ENCODE results near the gene AKT1. TPM values are rescaled to one million over a fixed set of nuclear protein-coding genes. Genes with fewer than 3 reads are reported as not detected.
"Not testable (repeated sequence)": the region's sequence is repeated elsewhere in the genome, so short reads cannot be mapped to it uniquely, and the experiment has no call there.

Gene AKT1
- polyA plus RNA-seq, 4 donors, result 108 to 135 (median 113) TPM

DNA sequence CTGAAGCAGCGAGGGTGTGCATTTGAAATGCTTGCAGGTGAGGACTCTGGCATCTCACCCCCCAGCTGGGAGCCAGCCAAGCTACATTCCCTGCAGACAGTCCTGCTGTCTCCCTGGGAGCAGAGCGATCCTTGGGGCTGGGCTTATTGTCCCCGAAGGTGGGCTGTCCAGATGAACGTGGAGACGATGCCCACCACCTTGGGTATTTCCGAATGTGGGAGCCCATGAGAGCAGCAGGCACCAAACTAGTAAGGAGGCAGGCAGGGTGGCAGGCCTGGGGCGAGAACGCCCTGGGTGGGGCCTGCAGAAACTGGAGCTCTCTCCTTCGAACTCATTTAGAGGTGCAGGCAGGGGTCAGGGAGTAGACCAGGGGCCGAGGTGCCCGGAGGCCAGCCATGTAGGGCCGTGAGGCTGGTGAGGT lies 23.8 kb upstream of the AKT1 start:
- DNase-seq (ENCODE audit: low read depth in 4 of 4, low spot score in 3 of 4), result no peak

DNA sequence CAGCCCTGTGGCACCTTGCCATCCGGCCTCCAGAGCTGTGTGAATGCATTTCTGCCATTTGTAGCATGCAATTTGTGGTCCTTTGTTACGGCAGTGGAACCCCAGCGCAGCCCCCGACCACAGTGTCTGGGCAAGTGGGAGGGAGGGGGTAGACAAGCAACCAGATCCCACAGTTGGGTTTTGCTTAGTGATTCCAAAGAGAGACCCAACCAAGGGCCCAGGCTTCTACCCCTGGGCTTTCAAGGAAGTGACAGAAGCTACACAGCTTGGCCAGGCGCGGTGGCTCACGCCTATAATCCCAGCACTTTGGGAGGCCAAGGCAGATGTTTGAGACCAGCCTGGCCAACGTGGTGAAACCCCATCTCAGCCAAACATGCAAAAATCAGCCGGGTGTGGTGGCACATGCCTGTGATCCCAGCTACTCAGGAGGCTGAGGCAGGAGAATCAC lies 23.2 kb upstream of the AKT1 start:
- DNase-seq (ENCODE audit: low read depth in 4 of 4, low spot score in 3 of 4), result no peak

DNA sequence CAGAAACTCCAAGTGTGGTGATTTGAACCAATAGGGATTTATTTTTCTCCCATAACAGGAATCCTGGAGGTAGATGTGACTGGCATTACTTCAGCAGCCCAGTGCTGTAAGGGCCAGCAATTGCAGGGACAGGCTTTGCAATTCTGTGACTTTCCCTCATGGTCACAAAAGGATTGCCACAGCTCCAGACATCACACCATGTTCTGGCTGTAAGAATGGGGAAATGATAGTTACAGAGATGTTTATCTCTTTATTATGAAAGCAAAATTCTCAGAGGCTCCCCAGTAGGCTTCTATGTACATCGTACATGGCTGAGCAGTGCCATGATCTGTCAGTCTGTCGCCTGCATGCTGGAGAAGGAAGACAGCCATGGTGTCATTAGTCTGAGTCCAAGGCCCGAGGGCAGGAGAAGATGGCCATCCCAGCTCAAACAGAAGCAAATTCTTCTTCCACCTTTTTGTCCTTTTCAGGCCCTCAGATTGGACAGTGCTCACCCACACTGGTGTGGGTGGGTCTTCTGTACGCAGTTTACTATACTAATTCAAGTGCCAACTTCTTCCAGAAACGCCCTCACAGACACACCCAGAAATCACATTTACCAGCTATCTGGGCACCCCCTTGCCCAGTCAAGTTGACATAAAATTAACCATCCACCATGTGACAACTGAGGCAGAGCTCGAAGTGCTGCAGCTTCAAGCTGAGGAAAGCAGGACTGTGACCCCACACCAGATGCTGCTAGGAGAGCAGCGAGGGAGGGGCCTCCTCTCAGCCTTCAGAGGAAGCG lies 22.6 kb upstream of the AKT1 start:
- no peak for DNase-seq (ENCODE audit: low read depth in 4 of 4, low spot score in 3 of 4)

DNA sequence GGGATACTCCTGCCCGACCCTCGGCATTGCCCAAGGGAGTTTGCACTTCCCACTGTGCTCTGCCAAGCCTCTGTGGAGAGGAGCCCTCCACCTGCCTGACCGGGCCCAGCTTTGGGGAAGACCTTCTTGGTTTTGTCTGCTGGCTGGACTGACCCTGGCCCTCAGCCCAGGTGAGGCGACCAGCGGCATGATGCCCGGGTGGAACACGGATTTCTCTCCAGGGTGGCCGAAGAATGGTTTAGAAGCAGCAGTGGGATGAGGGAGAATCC lies 21.0 kb upstream of the AKT1 start:
- no peak for DNase-seq (ENCODE audit: low read depth in 4 of 4, low spot score in 3 of 4)

DNA sequence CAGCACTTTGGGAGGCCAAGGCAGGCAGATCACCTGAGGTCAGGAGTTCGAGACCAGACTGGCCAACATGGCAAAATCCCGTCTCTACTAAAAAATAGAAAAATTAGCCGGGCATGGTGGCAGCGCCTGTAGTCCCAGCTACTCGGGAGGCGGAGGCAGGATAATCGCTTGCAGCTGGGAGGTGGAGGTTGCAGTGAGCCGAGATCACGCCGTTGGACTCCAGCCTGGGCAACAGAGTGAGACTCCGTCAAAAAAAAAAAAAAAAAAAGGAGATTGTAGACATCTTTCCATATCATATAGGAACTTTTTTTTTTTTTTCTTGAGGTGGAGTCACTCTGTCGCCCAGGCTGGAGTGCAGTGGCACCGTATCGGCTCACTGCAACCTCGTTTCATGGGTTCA lies 19.2 kb upstream of the AKT1 start:
- not testable (repeated sequence) for DNase-seq (ENCODE audit: low read depth in 4 of 4, low spot score in 3 of 4)

DNA sequence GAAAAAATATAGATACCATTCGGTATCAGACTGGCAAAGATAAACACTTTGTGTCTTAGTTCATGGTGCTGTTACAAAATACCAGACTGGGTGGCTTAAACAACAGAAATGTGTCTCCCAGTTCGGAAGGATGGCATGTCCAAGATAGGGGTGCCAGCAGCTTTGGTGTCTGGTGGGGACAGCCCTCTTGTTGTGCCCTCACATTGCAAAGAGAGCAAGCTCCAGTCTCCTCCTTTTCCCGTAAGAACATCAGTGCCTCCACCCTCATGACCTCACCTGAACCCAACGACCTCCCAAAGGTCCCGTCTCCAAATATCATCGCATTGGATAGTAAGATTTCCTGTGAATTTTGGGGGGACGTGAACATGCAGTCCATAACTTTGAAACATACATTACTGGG lies 17.7 kb upstream of the AKT1 start:
- DNase-seq (ENCODE audit: low read depth in 4 of 4, low spot score in 3 of 4), result no peak

DNA sequence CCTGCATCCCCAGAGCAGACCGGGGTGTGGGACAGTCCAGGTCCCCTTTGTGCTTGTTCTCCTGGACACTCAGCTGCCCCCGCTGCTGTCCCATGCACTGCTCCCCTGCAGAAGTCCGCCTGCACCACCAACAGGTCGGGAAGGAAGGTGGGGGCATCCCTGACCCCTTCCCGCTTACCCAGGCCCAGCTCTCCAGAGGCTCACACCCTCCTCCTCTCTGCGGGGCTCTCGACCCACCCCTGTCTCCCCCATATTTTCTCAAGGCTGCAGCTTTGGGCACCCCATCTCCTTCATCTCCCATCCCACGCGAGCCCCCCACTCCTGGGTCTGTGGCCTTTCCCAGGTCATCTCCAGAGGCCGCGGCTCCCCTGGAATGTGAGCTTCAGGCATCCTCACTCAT lies 14.8 kb upstream of the AKT1 start:
- no peak for DNase-seq (ENCODE audit: low read depth in 4 of 4, low spot score in 3 of 4)

DNA sequence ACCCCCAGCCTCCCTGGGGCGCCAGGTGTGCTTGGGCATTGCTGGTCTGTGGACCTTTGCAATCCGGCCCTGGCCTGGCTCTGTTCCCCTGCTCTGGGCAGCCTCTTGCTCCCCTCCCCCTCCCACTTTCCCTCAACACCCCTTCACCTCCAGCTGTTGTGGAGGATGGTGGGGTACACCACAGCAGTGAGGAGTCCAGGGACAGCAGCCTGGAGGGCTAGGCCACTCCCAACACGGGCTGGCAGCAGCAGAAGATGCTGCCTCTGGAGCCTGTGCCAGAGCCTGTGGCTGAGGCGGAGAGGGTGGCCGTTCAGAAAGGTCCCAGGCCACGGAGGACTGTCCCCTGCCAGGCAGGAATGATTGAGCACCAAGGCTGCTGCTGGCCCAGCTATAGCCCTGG lies 12.9 kb upstream of the AKT1 start:
- DNase-seq (ENCODE audit: low read depth in 4 of 4, low spot score in 3 of 4), result no peak

DNA sequence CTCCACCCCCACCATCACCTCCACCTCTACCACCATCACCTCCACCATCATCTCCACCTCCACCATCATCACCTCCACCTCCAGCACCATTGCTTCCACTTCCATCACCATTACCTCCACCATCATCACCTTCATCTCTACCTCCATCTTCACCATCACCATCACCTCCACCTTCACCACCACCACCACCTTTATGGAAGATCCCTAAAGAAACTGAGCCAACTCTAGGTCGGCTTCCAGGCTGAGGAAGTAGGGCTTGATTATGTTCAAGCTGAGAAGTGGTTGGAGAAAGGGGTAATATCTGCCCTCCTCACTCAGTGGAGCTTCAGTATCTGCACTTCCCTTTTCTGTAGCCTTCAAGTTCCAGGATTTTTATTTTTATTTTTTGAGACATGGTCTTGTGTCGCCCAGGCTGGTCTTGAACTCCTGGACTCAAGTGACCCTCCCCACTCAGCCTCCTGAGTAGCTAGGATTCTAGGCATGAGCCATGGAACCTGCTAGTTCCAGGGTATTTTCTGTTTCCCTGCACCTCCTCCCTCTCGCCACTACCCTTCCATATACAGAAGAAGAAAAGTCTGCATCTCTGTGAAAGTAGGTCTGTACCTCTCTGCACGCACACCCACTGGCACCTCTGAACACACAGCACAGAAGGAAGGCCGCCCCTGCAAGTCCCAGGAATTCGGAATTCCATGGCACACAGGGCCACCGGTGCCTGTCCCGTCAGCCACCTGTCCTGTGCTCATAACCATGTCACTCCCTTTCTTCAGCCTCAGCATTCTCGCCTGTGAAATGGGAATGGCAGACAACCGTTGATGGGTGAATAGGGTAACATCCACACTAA lies 11.3 kb upstream of the AKT1 start:
- DNase-seq (ENCODE audit: low read depth in 4 of 4, low spot score in 3 of 4), result no peak

DNA sequence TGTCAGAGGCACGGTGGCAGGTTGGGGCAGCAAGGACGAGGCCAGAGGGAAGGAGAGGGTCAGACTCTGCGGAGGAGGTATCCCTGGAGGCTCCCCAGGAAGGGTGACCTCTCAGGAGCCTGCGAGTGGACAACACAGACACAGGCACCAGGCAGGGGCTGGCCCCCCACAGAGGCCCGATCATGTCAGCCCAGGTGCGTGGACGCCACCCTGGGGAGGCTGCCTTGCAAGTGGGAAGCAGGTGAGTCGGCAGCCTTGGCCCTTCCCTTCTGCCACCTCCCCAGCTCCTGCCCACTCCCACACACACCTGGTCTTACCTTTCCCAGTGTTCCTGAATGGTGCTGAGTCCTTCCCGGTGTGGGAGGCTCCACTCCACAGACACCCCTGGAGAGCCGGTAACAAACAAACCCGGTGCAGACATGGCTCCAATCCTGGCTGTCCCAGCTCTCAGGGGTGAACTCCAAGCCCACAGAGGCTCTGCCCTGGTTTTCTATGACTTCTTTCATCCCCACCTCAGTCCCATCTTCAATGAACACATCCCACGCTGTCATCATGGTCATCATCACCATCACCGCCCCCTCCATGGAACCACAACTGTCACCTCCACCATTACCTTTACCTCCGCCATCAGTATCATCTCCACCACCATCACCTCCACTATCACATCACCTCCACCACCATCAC lies 10.5 kb upstream of the AKT1 start:
- no peak for DNase-seq (ENCODE audit: low read depth in 4 of 4, low spot score in 3 of 4)

DNA sequence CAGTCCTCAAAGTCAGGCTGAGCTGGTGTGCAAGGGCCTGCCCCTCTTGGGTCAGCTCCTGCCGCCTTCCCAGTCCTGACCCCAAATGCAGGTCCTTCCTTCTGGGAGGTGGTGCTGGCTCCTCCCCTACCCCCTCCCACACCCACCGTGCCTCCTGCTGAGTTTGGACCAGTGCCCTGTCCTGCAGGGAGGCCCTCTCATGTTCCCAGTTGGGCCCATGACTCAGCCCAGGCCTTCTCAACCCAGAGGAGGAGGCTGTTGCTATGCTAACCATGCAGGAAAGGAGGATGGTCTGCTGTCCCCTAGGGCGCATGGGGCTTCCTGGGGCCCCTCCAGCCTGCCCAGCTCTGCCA lies 9.8 kb upstream of the AKT1 start:
- DNase-seq (ENCODE audit: low read depth in 4 of 4, low spot score in 3 of 4), result no peak

DNA sequence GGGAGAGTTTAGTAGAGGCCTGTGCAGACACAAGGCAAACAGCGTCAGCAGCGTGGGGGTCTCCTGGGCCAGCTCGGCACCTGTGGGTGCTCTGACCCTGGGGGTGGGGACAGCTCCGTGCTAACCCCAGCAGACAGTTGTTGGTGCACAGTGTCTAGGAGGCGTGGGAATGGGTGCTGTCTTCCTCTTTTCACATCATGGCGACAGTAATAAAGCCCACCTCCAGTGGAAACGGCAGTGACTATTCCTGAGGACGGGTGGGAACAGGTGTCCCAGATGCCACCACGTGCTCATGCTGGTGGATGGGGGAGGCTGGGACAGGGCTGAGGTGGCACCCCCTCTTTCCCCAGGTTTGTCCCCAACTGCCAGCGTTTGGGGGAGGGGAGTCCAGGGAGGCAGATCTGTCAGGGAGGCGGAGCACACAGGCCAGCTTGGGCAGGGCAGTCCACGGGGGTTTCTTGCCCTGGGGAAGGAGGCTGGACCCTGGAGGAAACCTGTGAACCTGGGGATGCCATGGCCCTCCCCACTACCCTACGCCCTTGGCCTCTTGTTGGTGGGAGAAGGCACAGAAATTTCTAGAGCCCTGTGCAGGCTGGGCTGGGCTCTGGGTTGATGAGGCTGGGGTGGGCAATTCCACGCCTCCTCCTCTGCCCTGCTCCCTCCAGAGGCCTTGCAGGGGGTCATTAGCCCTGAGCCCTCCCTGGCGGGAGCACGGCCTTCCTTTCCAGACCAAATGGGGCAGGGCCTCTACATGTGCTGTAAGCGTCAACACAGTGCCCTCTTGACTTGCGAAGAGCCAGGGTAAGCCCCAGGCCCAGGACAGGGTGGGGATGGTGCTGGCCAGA lies 9.2 kb upstream of the AKT1 start:
- DNase-seq (ENCODE audit: low read depth in 4 of 4, low spot score in 3 of 4), result no peak

DNA sequence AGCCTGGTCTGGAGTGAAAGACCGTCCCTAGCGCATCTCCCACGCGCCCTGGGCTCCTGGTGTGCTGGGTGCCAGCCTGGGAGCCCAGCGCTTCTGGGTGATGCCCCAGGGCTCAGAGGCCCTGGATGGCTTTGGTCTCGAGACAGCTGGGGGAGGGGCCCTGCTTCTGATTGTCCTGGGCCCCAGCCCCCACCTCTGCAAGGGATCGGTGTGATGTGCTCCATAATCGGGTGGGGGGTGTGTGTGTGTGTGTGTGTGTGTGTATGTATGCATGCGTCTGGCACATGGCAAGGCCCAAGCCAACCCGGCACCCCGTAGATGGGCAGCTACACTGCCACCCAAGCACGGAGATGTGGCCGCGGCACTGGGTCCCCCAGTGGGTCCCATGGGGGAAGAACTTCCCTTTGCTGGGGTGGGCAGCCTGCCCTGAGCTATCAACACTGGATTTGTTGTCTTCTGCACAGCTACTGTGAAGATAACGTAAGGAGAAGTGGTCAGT lies 8.4 kb upstream of the AKT1 start:
- DNase-seq (ENCODE audit: low read depth in 4 of 4, low spot score in 3 of 4), result no peak

DNA sequence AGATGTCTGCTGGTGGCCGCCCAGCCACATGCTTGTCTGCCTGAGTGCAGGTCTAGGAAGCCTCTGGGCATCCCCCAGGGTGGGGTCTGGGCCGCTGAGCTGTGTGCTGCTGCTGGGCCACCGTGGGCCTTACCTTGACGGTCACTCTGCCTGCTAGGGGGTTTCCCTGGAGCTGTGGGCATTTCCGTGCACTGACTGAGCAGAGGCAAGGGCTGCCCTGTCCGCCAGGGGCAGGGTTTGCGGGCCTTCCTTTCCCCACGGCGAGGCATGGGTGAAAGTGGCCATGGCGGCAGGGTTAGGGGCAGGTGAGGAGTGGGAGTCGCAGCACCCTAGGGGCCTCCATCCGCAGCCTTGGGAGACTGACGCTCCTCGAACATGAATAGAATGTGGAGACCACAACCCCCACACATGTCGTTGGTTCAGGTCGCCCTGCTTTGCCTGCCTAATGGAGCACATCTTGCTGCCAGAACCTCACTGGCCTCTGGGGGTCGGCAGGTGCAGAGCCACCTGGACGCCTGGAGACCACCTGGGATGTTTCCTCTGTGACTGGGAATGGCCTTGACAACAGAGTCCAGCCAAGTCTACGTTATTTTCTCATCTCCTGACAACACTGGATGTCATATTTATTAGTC lies 7.8 kb upstream of the AKT1 start:
- no peak for DNase-seq (ENCODE audit: low read depth in 4 of 4, low spot score in 3 of 4)

DNA sequence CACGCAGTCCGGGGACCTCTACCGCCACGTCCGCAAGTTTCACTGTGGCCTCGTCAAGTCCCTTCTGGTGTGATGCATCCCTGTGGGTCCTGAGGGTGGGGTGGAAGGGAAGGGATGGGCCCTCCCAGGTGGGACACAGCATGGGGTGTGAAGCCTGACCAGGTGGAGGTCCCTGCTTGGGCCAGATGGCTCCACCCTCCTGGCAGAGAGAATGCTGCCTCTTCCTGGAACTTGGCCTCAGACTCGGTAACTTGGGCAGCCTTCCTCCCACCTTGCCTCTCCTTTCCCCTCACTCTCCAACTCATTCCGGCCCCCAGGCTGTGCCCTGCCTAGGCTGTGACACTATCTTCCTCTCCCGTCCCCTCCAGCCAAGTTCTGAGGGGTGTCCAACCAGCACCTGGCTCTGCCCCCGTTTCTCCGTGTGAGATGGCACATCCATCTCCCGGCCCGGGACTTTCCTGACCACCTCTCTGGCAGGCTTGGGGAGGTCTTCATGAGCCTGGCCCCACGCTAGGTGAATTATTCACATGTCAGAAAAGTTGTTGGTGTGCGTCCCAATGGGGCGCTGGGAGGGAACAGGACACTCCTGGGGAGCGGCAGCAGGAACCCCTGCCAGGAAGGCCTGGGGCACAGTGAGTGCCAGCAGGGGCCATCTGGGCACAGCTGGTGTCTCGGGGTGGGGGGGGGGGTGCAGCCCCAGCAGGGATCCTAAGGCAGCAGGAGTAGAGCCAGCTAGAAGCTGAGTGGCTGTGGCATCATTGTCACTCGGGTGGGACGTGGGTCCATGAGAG lies 7.0 kb upstream of the AKT1 start:
- DNase-seq (ENCODE audit: low read depth in 4 of 4, low spot score in 3 of 4), result no peak

DNA sequence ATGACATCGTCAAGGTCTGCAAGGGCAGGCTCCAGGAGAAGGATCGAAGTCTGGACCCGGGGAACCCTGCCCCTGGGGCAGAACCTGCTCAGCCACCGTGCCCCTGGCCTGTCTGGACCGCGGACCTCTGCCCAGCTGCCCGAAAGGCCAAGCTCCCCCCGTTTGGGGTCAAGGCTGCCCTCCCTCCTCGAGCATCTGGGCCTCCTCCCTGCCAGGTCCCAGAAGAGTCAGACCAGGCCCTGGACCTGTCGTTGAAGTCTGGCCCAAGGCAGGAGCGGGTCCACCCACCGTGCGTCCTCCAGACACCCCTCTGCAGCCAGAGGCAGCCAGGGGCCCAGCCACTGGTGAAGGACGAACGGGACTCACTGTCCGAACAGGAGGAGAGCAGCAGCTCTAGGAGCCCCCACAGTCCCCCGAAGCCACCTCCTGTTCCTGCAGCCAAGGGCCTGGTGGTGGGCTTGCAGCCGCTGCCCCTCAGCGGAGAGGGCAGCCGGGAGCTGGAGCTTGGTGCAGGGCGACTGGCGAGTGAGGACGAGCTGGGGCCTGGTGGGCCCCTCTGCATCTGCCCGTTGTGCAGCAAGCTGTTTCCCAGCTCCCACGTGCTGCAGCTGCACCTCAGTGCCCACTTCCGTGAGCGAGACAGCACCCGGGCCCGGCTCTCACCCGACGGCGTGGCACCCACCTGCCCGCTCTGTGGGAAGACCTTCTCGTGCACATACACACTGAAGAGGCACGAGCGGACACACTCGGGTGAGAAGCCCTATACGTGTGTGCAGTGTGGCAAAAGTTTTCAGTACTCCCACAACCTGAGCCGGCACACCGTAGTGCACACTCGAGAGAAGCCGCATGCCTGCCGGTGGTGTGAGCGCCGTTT lies 6.2 kb upstream of the AKT1 start:
- DNase-seq (ENCODE audit: low read depth in 4 of 4, low spot score in 3 of 4), result no peak

DNA sequence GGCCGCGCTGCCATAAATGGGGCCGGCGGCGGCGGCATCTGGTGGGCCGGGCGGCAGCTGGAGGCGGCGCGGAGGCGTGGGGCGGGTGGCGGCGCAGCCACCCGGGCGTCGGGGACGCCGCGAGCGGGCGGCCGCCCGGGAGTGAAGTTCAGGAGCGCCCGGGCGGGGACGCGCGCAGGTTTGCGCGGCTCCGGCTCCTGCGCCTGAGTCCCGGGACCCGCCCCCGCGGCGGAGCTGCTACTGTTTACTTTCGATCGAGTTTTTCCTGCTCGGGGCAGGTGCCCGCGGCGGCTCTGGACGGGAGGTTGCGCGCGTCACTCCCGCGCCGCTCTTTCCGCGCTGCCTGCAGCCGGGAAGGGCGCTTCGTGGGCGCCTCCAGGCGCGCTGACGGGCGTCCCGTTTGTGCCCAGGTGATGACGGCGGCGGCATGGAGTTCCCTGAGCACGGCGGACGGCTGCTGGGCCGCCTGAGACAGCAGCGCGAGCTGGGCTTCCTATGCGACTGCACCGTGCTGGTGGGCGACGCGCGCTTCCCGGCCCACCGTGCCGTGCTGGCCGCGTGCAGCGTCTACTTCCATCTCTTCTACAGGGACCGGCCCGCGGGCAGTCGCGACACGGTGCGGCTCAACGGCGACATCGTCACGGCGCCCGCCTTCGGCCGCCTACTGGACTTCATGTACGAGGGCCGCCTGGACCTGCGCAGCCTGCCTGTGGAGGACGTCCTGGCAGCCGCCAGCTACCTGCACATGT lies 5.4 kb upstream of the AKT1 start, which contains the start of gene ZBTB42:
Gene ZBTB42 (plus strand): TSS at position 331 of the 749 bp plus-strand sequence. CDS start 97 bp downstream, at position 428.
- DNase-seq (ENCODE audit: low read depth in 4 of 4, low spot score in 3 of 4), result no peak
